H9 (cell line): ENCODE data around the gene ARHGEF35. TPM values are rescaled to one million over a fixed set of nuclear protein-coding genes. Genes with fewer than 3 reads are reported as not detected.

Experiments used
- DNase-seq: peaks from one replicate; pipeline ENCODE4 v3.0.0-alpha.2; 2017
- H2AFZ ChIP-seq: one replicate; pipeline ENCODE4 v1.6.1; 2013; ENCODE audit warnings: mild to moderate bottlenecking, low read length, control low read depth, moderate library complexity
- H2AK5ac ChIP-seq: 2 replicates; pipeline ENCODE4 v1.6.1; 2013; ENCODE audit warnings: low read length, control low read depth, mixed read lengths; ENCODE audit not compliant: insufficient read length
- H2BK120ac ChIP-seq: one replicate; pipeline ENCODE4 v1.6.1; 2013; ENCODE audit warnings: low read depth, mild to moderate bottlenecking, low read length, control low read depth, inconsistent platforms; ENCODE audit not compliant: poor library complexity, severe bottlenecking
- H2BK12ac ChIP-seq: 2 replicates; pipeline ENCODE4 v1.6.1; 2013; ENCODE audit warnings: low read length, control low read depth, mixed read lengths, low read depth; ENCODE audit not compliant: insufficient read length
- H2BK15ac ChIP-seq: 2 replicates; pipeline ENCODE4 v1.6.1; 2013; ENCODE audit warnings: low read depth, low read length, control low read depth
- H2BK20ac ChIP-seq: one replicate; pipeline ENCODE4 v1.6.1; 2013; ENCODE audit warnings: low read depth, mild to moderate bottlenecking, low read length, control low read depth, inconsistent platforms; ENCODE audit not compliant: poor library complexity, severe bottlenecking
- H2BK5ac ChIP-seq: 2 replicates; pipeline ENCODE4 v1.6.1; 2013; ENCODE audit warnings: low read length, control low read depth, mixed read lengths; ENCODE audit not compliant: insufficient read length
- H3K14ac ChIP-seq: 2 replicates; pipeline ENCODE4 v1.6.1; 2013; ENCODE audit warnings: low read length, control low read depth; ENCODE audit not compliant: insufficient read depth
- H3K18ac ChIP-seq: 2 replicates; pipeline ENCODE4 v1.6.1; 2013; ENCODE audit warnings: low read depth, mild to moderate bottlenecking, mixed read lengths, low read length, control low read depth; ENCODE audit not compliant: insufficient read length
- H3K23ac ChIP-seq: 2 replicates; pipeline ENCODE4 v1.6.1; 2013; ENCODE audit warnings: low read length, control low read depth, mixed read lengths, low read depth; ENCODE audit not compliant: insufficient read length
- H3K23me2 ChIP-seq: 2 replicates; pipeline ENCODE4 v1.6.1; 2013; ENCODE audit warnings: low read depth, mild to moderate bottlenecking, mixed read lengths, low read length, control low read depth; ENCODE audit not compliant: insufficient read length, poor library complexity, severe bottlenecking
- H3K27ac ChIP-seq: 2 replicates; pipeline ENCODE4 v1.5.1; 2013; ENCODE audit warnings: low read length, control low read depth, mixed read lengths, low read depth; ENCODE audit not compliant: insufficient read length
- H3K27me3 ChIP-seq: 2 replicates; pipeline ENCODE4 v1.6.1; 2013; ENCODE audit warnings: low read length, control low read depth, inconsistent platforms; ENCODE audit not compliant: insufficient read depth
- H3K4ac ChIP-seq: 2 replicates; pipeline ENCODE4 v1.6.1; 2013; ENCODE audit warnings: low read depth, mild to moderate bottlenecking, control low read depth, inconsistent platforms, low read length, moderate library complexity
- H3K4me1 ChIP-seq: 2 replicates; pipeline ENCODE4 v1.6.1; 2013; ENCODE audit warnings: low read length, control low read depth, inconsistent platforms; ENCODE audit not compliant: insufficient read depth
- H3K4me2 ChIP-seq: 2 replicates; pipeline ENCODE4 v1.6.1; 2013; ENCODE audit warnings: low read length, control low read depth, mixed read lengths; ENCODE audit not compliant: insufficient read length, insufficient read depth
- H3K56ac ChIP-seq: 2 replicates; pipeline ENCODE4 v1.6.1; 2013; ENCODE audit warnings: low read depth, mild to moderate bottlenecking, mixed read lengths, low read length, control low read depth; ENCODE audit not compliant: insufficient read length
- H3K79me1 ChIP-seq: 2 replicates; pipeline ENCODE4 v1.6.1; 2013; ENCODE audit warnings: low read depth, mild to moderate bottlenecking, moderate library complexity, low read length, control low read depth, inconsistent platforms; ENCODE audit not compliant: insufficient read depth, poor library complexity, severe bottlenecking
- H3K79me2 ChIP-seq: 2 replicates; pipeline ENCODE4 v1.6.1; 2013; ENCODE audit warnings: low read length, control low read depth, inconsistent platforms; ENCODE audit not compliant: insufficient read depth
- H3K9ac ChIP-seq: 2 replicates; pipeline ENCODE4 v1.6.1; 2013; ENCODE audit warnings: low read length, control low read depth, mixed read lengths; ENCODE audit not compliant: insufficient read length; ENCODE audit errors: extremely low read depth
- H3K9me3 ChIP-seq: one replicate; pipeline ENCODE4 v1.6.1; 2013; ENCODE audit warnings: low read depth, low read length, inconsistent platforms; ENCODE audit not compliant: control insufficient read depth
- H3T11ph ChIP-seq: one replicate; pipeline ENCODE4 v1.6.1; 2013; ENCODE audit warnings: mild to moderate bottlenecking, low read length, control low read depth, inconsistent platforms
- H4K20me1 ChIP-seq: one replicate; pipeline ENCODE4 v1.6.1; 2013; ENCODE audit not compliant: control insufficient read depth, insufficient read length, insufficient read depth
- H4K5ac ChIP-seq: 2 replicates; pipeline ENCODE4 v1.6.1; 2013; ENCODE audit warnings: low read depth, mild to moderate bottlenecking, mixed read lengths, low read length, control low read depth; ENCODE audit not compliant: insufficient read length
- H4K8ac ChIP-seq: replicated peaks from 2 replicates; pipeline ENCODE4 v1.6.1; 2013; ENCODE audit warnings: low read length, control low read depth, mixed read lengths, low read depth; ENCODE audit not compliant: insufficient read length
- H4K91ac ChIP-seq: 2 replicates; pipeline ENCODE4 v1.6.1; 2013; ENCODE audit warnings: low read depth, mild to moderate bottlenecking, moderate library complexity, mixed read lengths, low read length, control low read depth; ENCODE audit not compliant: insufficient read length
- H3K27ac Mint-ChIP-seq, 3 experiments: 2 replicates in 2 of 3; 3 replicates in 1 of 3; pipeline ENCODE4 v1.8.0; 2020 to 2021; ENCODE audit warnings: mixed read lengths in 3 of 3, mild to moderate bottlenecking in 1 of 3, moderate library complexity in 1 of 3
- H3K27me3 Mint-ChIP-seq: 2 replicates; pipeline ENCODE4 v1.8.0; 2021; ENCODE audit warnings: low read depth, mild to moderate bottlenecking, moderate library complexity, mixed read lengths
- H3K36me3 Mint-ChIP-seq, 3 experiments: 2 replicates in 2 of 3; 3 replicates in 1 of 3; pipeline ENCODE4 v1.8.0; 2020 to 2021; ENCODE audit warnings: low read depth in 3 of 3, mixed read lengths in 3 of 3; ENCODE audit not compliant: insufficient read depth in 1 of 3
- H3K4me1 Mint-ChIP-seq, 2 experiments: 2 replicates each; pipeline ENCODE4 v1.8.0; 2020; ENCODE audit warnings: mixed read lengths in 2 of 2
- H3K4me3 Mint-ChIP-seq, 2 experiments: 2 replicates in 1 of 2; 3 replicates in 1 of 2; pipeline ENCODE4 v1.8.0; 2020 to 2021; ENCODE audit warnings: mild to moderate bottlenecking in 2 of 2, mixed read lengths in 2 of 2, moderate library complexity in 1 of 2
- H3K9me3 Mint-ChIP-seq, 2 experiments: 2 replicates in 1 of 2; 3 replicates in 1 of 2; pipeline ENCODE4 v1.8.0; 2020; ENCODE audit warnings: mild to moderate bottlenecking in 2 of 2, mixed read lengths in 2 of 2, moderate library complexity in 1 of 2
- CTCF ChIP-seq: fragments of 200-600 bp; sonication (generic); conservative IDR thresholded peaks from 3 replicates; pipeline ENCODE4 v1.8.0; 2021; ENCODE audit warnings: antibody characterized with exemption, mild to moderate bottlenecking
- WGBS: extraction: QIAGEN DNeasy Blood & Tissue Kit; methylation state at CpG from one replicate; pipeline ENCODE4 v1.1.7; 2013; ENCODE audit warnings: missing lambda C conversion rate, low lambda C conversion rate, mixed read lengths; ENCODE audit not compliant: insufficient read length; ENCODE audit errors: extremely low coverage; 5-methylcytosine and 5-hydroxymethylcytosine counted together
- total RNA-seq: library from RNA; stranded (reverse); gene quantifications from 2 replicates; pipeline ENCODE4 v1.2.1, GENCODE V29; 2021

The ARHGEF35 gene
- total RNA-seq, 1 experiment from 2014 or later, result 18.6 TPM

GRCh38 chr7:144158861-144159260, 36.8 kb downstream of the ARHGEF35 start:
- no peak overlapping the region for H3K18ac ChIP-seq
- DNase-seq, result no peak
- no peaks in the 10 kb centered on the region for H3K79me2 ChIP-seq
- H2BK15ac ChIP-seq, result no peak overlapping the region
- whole genome bisulfite sequencing, result no CpG with 5 or more reads among the region's 1 CpG
- no peak overlapping the region for H2BK12ac ChIP-seq
- H2AFZ ChIP-seq, result no peak overlapping the region
- Mint-ChIP-seq H3K27ac (no peak overlapping the region), H3K36me3 (no peaks in the 10 kb centered on the region), H3K9me3 (no peaks in the 10 kb centered on the region), H3K4me1 (no peaks in the 10 kb centered on the region), H3K27me3 (no peaks in the 10 kb centered on the region; the same call in 1 of the 2 replicates), H3K4me3 (no peak overlapping the region)
- H2AK5ac ChIP-seq, result no peak overlapping the region
- H3T11ph ChIP-seq, result no peak overlapping the region
- H3K14ac ChIP-seq, result no peak overlapping the region
- no peak overlapping the region for H2BK5ac ChIP-seq
- no peak overlapping the region for H3K56ac ChIP-seq
- no peak overlapping the region for H3K27ac ChIP-seq
- no peak overlapping the region for H4K8ac ChIP-seq
- H3K4ac ChIP-seq, result no peak overlapping the region
- H3K4me1 ChIP-seq, result no peaks in the 10 kb centered on the region
- H4K20me1 ChIP-seq, result no peaks in the 10 kb centered on the region
- H4K91ac ChIP-seq, result no peak overlapping the region
- H4K5ac ChIP-seq, result no peak overlapping the region
- no peak overlapping the region for H2BK20ac ChIP-seq
- H3K9me3 ChIP-seq, result no peaks in the 10 kb centered on the region
- no peaks in the 10 kb centered on the region for H3K23me2 ChIP-seq
- no peak overlapping the region for H3K4me2 ChIP-seq
- TF ChIP-seq CTCF, result no peak
- H3K23ac ChIP-seq, result no peak overlapping the region
- H3K9ac ChIP-seq, result no peak overlapping the region
- H2BK120ac ChIP-seq, result no peak overlapping the region
- H3K79me1 ChIP-seq, result no peaks in the 10 kb centered on the region
- H3K27me3 ChIP-seq, result no peaks in the 10 kb centered on the region
